T follicular helper cell (primary cell): Measurements from ENCODE around the gene ANKRD16.
"Not testable (repeated sequence)": the region's sequence is repeated elsewhere in the genome, so short reads cannot be mapped to it uniquely, and the experiment has no call there.

Experiments used
- DNase-seq: peaks from one replicate; pipeline ENCODE4 v3.0.0-alpha.2; 2020; ENCODE audit warnings: low read depth

Gene ANKRD16

GRCh38 chr10:5876181-5876768, 13.4 kb downstream of the ANKRD16 start:
- no peak for DNase-seq

GRCh38 chr10:5873515-5873995, 16.1 kb downstream of the ANKRD16 start:
- DNase-seq = peak; percentile 41

- no peak for DNase-seq
Observed at GRCh38 chr10:5871596-5871995, 18.1 kb downstream of the ANKRD16 start.

DNA sequence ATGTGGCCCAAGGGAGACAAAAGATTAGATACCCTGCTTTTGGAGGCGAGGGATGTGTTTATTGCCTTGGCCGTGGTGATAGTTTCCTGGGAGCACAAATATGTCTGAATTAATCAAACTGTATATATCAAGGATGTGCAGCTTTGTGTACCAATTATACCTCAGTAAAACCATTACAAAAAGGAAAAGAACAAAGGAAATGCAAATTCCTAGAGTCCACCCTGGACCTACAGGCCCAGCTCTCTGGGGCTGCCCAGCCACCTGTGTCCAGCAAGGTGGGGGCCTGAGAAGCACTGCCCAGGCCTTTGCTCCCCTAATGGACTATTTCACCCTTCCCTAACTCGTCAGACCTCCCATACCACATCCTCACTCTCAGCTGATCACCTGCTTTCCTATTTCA, 20.5 kb downstream of the ANKRD16 start:
- no peak for DNase-seq

GRCh38 chr10:5868383-5868782, 21.3 kb downstream of the ANKRD16 start:
- not testable (repeated sequence) for DNase-seq

DNA sequence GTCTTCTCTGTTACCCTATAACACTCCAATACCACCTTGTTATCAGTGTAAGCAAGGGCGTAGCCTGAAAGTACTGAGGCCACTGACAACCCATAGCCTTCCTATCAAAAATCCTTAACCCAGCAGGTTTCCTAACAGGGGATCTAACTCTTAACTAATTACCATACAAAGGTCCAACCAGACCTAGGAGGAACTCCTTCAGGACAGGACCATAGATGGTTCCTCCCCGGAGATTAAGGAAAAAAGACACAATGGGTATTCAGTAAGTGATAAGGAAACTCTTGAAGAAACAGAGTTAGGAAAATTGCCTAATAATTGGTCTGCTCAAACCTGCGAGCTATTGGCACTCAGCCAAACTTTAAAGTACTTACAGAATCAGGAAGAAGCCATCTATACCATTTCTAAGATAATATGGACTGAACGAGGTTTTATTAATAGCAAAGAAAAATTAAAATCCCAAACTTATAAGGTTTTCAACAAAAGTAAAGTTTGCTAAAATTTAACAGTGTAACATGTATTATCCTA, 22.5 kb downstream of the ANKRD16 start:
- not testable (repeated sequence) for DNase-seq

DNA sequence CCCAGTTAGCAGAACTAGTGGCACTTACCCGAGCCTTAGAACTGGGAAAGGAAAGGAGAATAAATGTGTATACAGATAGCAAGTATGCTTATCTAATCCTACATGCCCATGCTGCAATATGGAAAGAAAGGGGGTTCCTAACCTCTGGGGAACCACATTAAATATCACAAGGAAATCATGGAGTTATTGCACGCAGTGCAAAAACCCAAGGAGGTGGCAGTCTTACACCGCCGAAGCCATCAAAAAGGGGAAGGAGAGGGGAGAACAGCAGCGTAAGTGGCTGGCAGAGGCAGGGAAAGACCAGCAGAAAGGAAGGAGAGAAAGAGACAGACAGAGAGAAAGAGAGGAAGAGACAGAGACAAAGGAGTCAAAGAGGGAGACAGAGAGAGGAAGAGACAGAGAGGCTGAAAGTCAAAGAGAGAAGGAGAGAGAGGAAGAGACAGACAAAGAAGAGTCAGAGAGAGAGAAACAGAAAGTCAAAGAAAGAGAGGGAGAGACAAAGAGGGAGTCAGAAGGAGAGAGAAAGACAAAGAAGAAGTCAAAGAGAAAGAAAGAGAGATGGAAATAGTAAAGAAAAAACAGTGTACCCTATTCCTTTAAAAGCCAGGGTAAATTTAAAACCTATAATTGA, 23.1 kb downstream of the ANKRD16 start:
- not testable (repeated sequence) for DNase-seq

GRCh38 chr10:5862981-5863685, 26.6 kb downstream of the ANKRD16 start:
- not testable (repeated sequence) for DNase-seq

- no peak for DNase-seq
Observed at GRCh38 chr10:5862360-5862961, 27.2 kb downstream of the ANKRD16 start.

DNA sequence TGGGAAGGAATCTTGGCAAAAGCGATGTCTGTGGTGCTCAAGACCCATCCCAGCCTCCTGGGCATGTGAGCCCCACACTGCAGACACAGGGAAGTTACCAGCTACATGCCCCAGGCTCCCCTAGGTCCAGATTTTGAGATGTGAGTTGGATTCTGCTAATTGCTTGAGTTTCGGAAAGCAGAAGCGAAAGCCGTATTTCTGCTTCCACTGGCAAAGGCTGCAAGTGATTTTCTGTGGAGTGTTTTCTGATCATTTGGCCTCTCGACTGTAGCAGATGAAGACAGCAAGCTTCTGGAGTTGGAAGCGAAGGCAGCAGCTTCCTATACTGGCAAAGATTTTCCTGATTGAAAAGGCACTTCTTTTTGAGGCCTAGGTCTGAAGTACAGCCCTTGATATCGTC, 29.6 kb downstream of the ANKRD16 start:
- no peak for DNase-seq

GRCh38 chr10:5858811-5859210, 30.9 kb downstream of the ANKRD16 start:
- no peak for DNase-seq

DNA sequence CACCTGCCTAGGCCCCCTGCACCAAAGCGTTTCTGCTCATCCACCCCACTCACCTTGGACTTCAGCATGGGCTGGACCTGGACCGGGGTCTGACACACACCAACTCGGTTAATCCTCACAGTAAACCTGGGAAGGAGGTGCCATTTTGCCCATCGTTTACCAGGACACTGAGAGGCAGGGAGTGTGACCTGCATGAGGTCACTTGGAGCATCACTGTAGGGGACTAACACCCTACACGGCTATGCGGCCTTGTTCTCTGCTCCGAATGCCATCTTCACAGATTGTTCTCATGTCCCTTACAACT, 33.0 kb downstream of the ANKRD16 start:
- no peak for DNase-seq

DNA sequence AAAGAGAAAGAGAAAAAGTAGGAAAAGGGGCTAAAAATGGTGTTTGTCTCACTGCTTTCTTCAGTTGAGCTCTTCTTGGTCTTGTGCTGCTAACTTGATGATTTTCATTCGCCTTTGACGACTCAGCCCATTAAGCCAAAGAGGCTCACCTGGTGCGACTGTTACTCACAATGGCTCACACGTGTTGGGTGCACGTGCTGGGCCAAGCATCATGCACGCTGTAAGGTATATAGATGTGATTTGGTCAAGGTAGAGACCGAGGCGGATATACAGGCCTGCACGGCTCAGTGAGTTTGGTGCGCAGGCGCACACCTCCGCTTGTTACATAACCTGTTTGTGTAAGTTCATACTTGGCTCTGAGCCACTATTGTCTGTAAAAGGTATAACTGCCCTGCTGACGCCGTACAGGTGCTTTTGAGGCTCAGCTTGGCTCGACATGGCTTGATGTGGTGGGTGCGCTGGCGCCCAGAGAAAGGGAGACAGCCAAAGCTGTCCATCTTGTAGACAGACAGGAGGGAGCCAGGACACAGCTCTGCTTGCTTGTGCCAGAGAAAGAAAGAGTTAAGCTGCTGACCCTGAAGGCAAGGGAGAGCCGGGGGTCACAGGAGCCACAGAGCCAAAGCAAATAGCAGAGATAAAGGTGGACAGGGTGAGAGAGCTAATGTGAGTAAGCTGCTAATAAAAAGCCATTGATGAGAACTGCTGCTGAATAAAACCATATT, 33.6 kb downstream of the ANKRD16 start:
- DNase-seq = no peak

GRCh38 chr10:5854131-5854475, 35.6 kb downstream of the ANKRD16 start:
- no peak for DNase-seq

DNA sequence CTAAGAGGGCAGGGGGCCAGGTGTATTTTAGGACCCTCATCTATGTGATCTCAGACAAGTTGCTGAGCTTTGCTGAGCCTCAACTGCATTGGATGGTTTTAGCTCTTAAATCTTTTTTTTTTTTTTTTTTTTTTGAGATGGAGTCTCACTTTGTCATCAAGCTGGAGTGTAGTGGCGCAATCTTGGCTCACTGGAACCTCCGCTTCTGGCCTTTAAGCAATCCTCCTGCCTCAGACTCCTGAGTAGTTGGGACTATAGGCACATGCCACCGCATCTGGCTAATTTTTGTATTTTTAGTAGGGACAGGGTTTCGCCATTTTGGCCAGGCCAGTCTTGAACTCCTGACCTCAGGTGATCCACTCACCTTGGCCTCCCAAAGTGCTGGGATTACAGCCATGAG, 43.0 kb downstream of the ANKRD16 start:
- DNase-seq = not testable (repeated sequence)

- DNase-seq = no peak
Observed at GRCh38 chr10:5844345-5845055, 45.2 kb downstream of the ANKRD16 start.

DNA sequence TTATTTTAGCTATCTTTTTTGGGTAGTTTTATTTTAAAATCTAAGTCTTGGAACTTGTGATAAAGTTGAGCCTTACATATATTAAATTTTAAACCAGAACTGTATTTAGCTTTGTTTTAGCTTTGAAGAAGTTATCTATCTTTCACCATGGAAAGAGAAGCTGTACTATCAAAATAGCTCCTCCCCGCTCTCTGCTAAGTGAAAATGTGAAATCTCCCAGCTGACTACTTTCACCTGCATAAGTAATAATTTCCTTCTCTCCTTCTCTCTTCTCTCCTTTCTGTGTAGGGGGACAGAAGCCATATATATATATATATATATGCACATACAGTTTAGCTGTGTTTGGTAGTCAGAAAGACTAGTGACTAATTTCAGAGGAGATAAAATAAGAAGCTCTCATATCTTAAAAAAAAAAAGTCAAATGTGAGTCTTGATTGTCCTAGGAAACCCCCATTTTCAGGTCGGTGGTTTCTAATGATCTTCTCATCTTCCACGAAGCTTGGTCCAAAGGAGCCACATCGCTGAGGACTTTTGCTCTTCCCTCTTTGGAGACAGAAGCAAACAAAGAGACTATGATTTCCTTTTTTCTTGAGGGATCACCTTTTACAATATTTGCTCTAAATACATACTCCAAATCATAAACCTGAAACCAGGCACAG, 45.9 kb downstream of the ANKRD16 start:
- DNase-seq = no peak

GRCh38 chr10:5841965-5842364, 47.7 kb downstream of the ANKRD16 start:
- no peak for DNase-seq

GRCh38 chr10:5840314-5841307, 49.1 kb downstream of the ANKRD16 start:
- DNase-seq = no peak

DNA sequence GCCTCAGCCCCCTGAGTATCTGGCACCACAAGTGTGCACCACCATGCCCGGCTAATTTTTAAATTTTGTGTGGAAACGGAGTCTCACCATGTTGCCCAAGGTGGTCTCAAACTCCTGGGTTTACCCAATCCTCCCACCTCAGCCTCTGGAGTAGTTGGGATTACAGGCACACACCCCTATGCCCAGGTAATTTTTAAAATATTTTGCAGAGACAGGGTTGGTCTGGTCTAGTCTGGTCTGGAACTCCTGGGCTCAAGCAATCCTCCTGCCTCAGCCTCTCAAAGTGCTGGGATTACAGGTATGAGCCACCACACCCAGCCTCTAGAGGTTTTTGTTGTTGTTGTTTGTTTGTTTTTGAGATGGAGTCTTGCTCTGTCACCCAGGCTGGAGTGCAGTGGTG, 53.5 kb downstream of the ANKRD16 start:
- not testable (repeated sequence) for DNase-seq
